Trophoblast cell (in vitro differentiated cells and primary cell): Measurements from ENCODE around the gene ADGRB3. TPM values are rescaled to one million over a fixed set of nuclear protein-coding genes. Genes with fewer than 3 reads are reported as not detected.

Experiments
- DNase-seq, 2 donors: peaks; one replicate each; pipeline ENCODE4 v3.0.0-alpha.2; 2016
- H2AFZ ChIP-seq: 2 replicates; pipeline ENCODE4 v1.6.1; 2013; ENCODE audit warnings: low read length, moderate library complexity, mild to moderate bottlenecking; ENCODE audit not compliant: insufficient read depth, poor library complexity
- H2AK5ac ChIP-seq: 2 replicates; pipeline ENCODE4 v1.6.1; 2013; ENCODE audit warnings: mild to moderate bottlenecking, low read length
- H2BK120ac ChIP-seq: 2 replicates; pipeline ENCODE4 v1.6.1; 2013; ENCODE audit warnings: low read length, mild to moderate bottlenecking, moderate library complexity; ENCODE audit not compliant: insufficient read depth, poor library complexity
- H2BK12ac ChIP-seq: 2 replicates; pipeline ENCODE4 v1.6.1; 2013; ENCODE audit warnings: mild to moderate bottlenecking, low read length, moderate library complexity
- H2BK5ac ChIP-seq: 2 replicates; pipeline ENCODE4 v1.6.1; 2013; ENCODE audit warnings: low read length, low read depth, moderate library complexity, mild to moderate bottlenecking; ENCODE audit not compliant: poor library complexity
- H3K14ac ChIP-seq: 2 replicates; pipeline ENCODE4 v1.6.1; 2013; ENCODE audit warnings: mild to moderate bottlenecking, low read length
- H3K18ac ChIP-seq: 2 replicates; pipeline ENCODE4 v1.6.1; 2013; ENCODE audit warnings: mild to moderate bottlenecking, low read length
- H3K23ac ChIP-seq: 2 replicates; pipeline ENCODE4 v1.6.1; 2013; ENCODE audit warnings: low read length
- H3K27ac ChIP-seq: 2 replicates; pipeline ENCODE4 v1.5.1; 2013; ENCODE audit warnings: low read depth, mild to moderate bottlenecking, inconsistent platforms, low read length, moderate library complexity
- H3K27me3 ChIP-seq: 2 replicates; pipeline ENCODE4 v1.6.1; 2013; ENCODE audit warnings: inconsistent platforms, mild to moderate bottlenecking, low read length, moderate library complexity; ENCODE audit not compliant: insufficient read depth
- H3K36me3 ChIP-seq, 2 experiments: 1 replicate in 1 of 2; 2 replicates in 1 of 2; pipeline ENCODE4 v1.6.1; 2013; ENCODE audit warnings: low read length in 2 of 2, mild to moderate bottlenecking in 2 of 2, moderate library complexity in 1 of 2; ENCODE audit not compliant: insufficient read depth in 2 of 2, control insufficient read depth in 1 of 2
- H3K4ac ChIP-seq: 2 replicates; pipeline ENCODE4 v1.6.1; 2013; ENCODE audit warnings: low read depth, mild to moderate bottlenecking, low read length, moderate library complexity
- H3K4me1 ChIP-seq, 2 experiments: 1 replicate in 1 of 2; 2 replicates in 1 of 2; pipeline ENCODE4 v1.6.1; 2013; ENCODE audit warnings: low read length in 2 of 2, mild to moderate bottlenecking in 2 of 2, moderate library complexity in 1 of 2; ENCODE audit not compliant: insufficient read depth in 2 of 2, control insufficient read depth in 1 of 2
- H3K4me2 ChIP-seq: 2 replicates; pipeline ENCODE4 v1.6.1; 2013; ENCODE audit warnings: inconsistent platforms, mild to moderate bottlenecking, low read length, moderate library complexity
- H3K4me3 ChIP-seq: 2 replicates; pipeline ENCODE4 v1.5.1; 2013; ENCODE audit warnings: mild to moderate bottlenecking, low read depth, low read length, inconsistent platforms
- H3K79me1 ChIP-seq: one replicate; pipeline ENCODE4 v1.6.1; 2013; ENCODE audit warnings: low read length
- H3K79me2 ChIP-seq: 2 replicates; pipeline ENCODE4 v1.6.1; 2013; ENCODE audit warnings: low read length, mild to moderate bottlenecking; ENCODE audit not compliant: control insufficient read depth, insufficient read depth, poor library complexity
- H3K9ac ChIP-seq: 2 replicates; pipeline ENCODE4 v1.6.1; 2013; ENCODE audit warnings: mild to moderate bottlenecking, low read length
- H3K9me3 ChIP-seq: 2 replicates; pipeline ENCODE4 v1.6.1; 2013; ENCODE audit warnings: low read depth, mild to moderate bottlenecking, control low read depth, inconsistent platforms, low read length; ENCODE audit not compliant: insufficient read depth
- H4K12ac ChIP-seq: 2 replicates; pipeline ENCODE4 v1.6.1; 2013; ENCODE audit warnings: low read depth, mild to moderate bottlenecking, low read length, moderate library complexity
- H4K8ac ChIP-seq: 2 replicates; pipeline ENCODE4 v1.6.1; 2013; ENCODE audit warnings: low read depth, mild to moderate bottlenecking, low read length, moderate library complexity
- H4K91ac ChIP-seq: one replicate; pipeline ENCODE4 v1.6.1; 2013; ENCODE audit warnings: low read depth, mild to moderate bottlenecking, low read length, moderate library complexity
- WGBS: extraction: QIAGEN DNeasy Blood & Tissue Kit; methylation state at CpG from one replicate; pipeline ENCODE4 v1.1.7; 2013; ENCODE audit warnings: missing lambda C conversion rate; ENCODE audit not compliant: insufficient read length, insufficient coverage; ENCODE audit errors: extremely low coverage; 5-methylcytosine and 5-hydroxymethylcytosine counted together
- polyA plus RNA-seq: library from polyadenylated mRNA; stranded (reverse); fragments of 200-250 nt; gene quantifications from 2 replicates; pipeline ENCODE4 v1.2.3, GENCODE V29; 2013

ADGRB3 gene
- 0.01 and 0.03 TPM in 2 replicates for polyA plus RNA-seq

GRCh38 chr6:68634726-68635411, at the start of gene ADGRB3:
TSS of gene ADGRB3 (plus strand) at chr6:68635282. CDS start at chr6:68638676, 3,394 bp downstream.
- no peak within 1 kb of the TSS for H2AK5ac ChIP-seq
- no peaks in the 10 kb centered on the region for H3K9me3 ChIP-seq
- DNase-seq, result peak; percentile 15 to 35
- no CpG with 5 or more reads among the region's 79 CpGs for WGBS
- no peaks in the 10 kb centered on the region for H3K36me3 ChIP-seq
- no peak within 1 kb of the TSS for H2BK12ac ChIP-seq
- H3K79me1 ChIP-seq, result no peaks in the 10 kb centered on the region
- H3K4ac ChIP-seq, result no peak within 1 kb of the TSS
- no peak within 1 kb of the TSS for H3K18ac ChIP-seq
- no peak within 1 kb of the TSS for H4K91ac ChIP-seq
- H2BK5ac ChIP-seq, result no peak within 1 kb of the TSS
- H2AFZ ChIP-seq, result peak within 1 kb of the TSS; percentile 64
- H4K8ac ChIP-seq, result peak within 1 kb of the TSS; percentile 48
- H3K27me3 ChIP-seq, result peaks cover 11% of the 10 kb centered on the region
- H3K4me3 ChIP-seq, result peak within 1 kb of the TSS; percentile 75
- no peak within 1 kb of the TSS for H3K27ac ChIP-seq
- peaks cover 0 to 2% of the 10 kb centered on the region in 2 experiments for H3K4me1 ChIP-seq
- H3K14ac ChIP-seq, result no peak within 1 kb of the TSS
- no peak within 1 kb of the TSS for H3K9ac ChIP-seq
- peak within 1 kb of the TSS; percentile 98 for H3K4me2 ChIP-seq
- H3K79me2 ChIP-seq, result no peaks in the 10 kb centered on the region
- H2BK120ac ChIP-seq, result no peak within 1 kb of the TSS
- H4K12ac ChIP-seq, result no peak within 1 kb of the TSS
- H3K23ac ChIP-seq, result no peak within 1 kb of the TSS

- Histone ChIP-seq H3K4me3 (no peak overlapping the region), H4K12ac (no peak overlapping the region), H3K4ac (no peak overlapping the region), H3K23ac (no peak overlapping the region), H3K36me3 (no peaks in the 10 kb centered on the region), H3K4me2 (no peak overlapping the region), H2BK5ac (no peak overlapping the region), H3K9ac (no peak overlapping the region), H3K79me2 (no peaks in the 10 kb centered on the region), H3K79me1 (no peaks in the 10 kb centered on the region), H2BK12ac (no peak overlapping the region), H3K18ac (no peak overlapping the region), H2AK5ac (no peak overlapping the region), H3K4me1 (no peaks in the 10 kb centered on the region), H3K14ac (no peak overlapping the region), H4K91ac (no peak overlapping the region), H3K27me3 (no peaks in the 10 kb centered on the region), H3K27ac (no peak overlapping the region), H2BK120ac (no peak overlapping the region), H4K8ac (no peak overlapping the region), H2AFZ (no peak overlapping the region), H3K9me3 (peaks cover 1% of the 10 kb centered on the region)
- DNase-seq, result no peak
- no CpG with 5 or more reads among the region's 1 CpG for WGBS
Observed at GRCh38 chr6:68593558-68593957, 41.5 kb upstream of the ADGRB3 start.

GRCh38 chr6:68597642-68598041, 37.4 kb upstream of the ADGRB3 start:
- no peak overlapping the region for H3K23ac ChIP-seq
- H3K27me3 ChIP-seq, result no peaks in the 10 kb centered on the region
- WGBS, result no CpG with 5 or more reads among the region's 3 CpGs
- no peak overlapping the region for H3K4me2 ChIP-seq
- H3K79me2 ChIP-seq, result no peaks in the 10 kb centered on the region
- DNase-seq, result no peak
- no peak overlapping the region for H4K91ac ChIP-seq
- H2BK12ac ChIP-seq, result no peak overlapping the region
- H3K4me3 ChIP-seq, result no peak overlapping the region
- no peak overlapping the region for H3K4ac ChIP-seq
- no peak overlapping the region for H4K12ac ChIP-seq
- H2AK5ac ChIP-seq, result no peak overlapping the region
- H3K9me3 ChIP-seq, result no peaks in the 10 kb centered on the region
- H3K18ac ChIP-seq, result no peak overlapping the region
- no peak overlapping the region for H3K14ac ChIP-seq
- no peak overlapping the region for H2BK5ac ChIP-seq
- no peaks in the 10 kb centered on the region for H3K36me3 ChIP-seq
- H4K8ac ChIP-seq, result no peak overlapping the region
- no peak overlapping the region for H2BK120ac ChIP-seq
- no peak overlapping the region for H3K27ac ChIP-seq
- no peaks in the 10 kb centered on the region for H3K4me1 ChIP-seq
- H3K9ac ChIP-seq, result no peak overlapping the region
- H3K79me1 ChIP-seq, result no peaks in the 10 kb centered on the region
- no peak overlapping the region for H2AFZ ChIP-seq

- no peak overlapping the region for H3K14ac ChIP-seq
- no peaks in the 10 kb centered on the region for H3K79me1 ChIP-seq
- H3K4me3 ChIP-seq, result no peak overlapping the region
- no peaks in the 10 kb centered on the region for H3K27me3 ChIP-seq
- H3K79me2 ChIP-seq, result no peaks in the 10 kb centered on the region
- no peak for DNase-seq
- no peak overlapping the region for H3K23ac ChIP-seq
- no peak overlapping the region for H2BK12ac ChIP-seq
- H3K9ac ChIP-seq, result no peak overlapping the region
- no peak overlapping the region for H2AFZ ChIP-seq
- no peak overlapping the region for H3K4me2 ChIP-seq
- no peak overlapping the region for H3K4ac ChIP-seq
- H3K27ac ChIP-seq, result no peak overlapping the region
- H4K91ac ChIP-seq, result no peak overlapping the region
- no peaks in the 10 kb centered on the region for H3K36me3 ChIP-seq
- no peak overlapping the region for H3K18ac ChIP-seq
- H4K12ac ChIP-seq, result no peak overlapping the region
- H2BK5ac ChIP-seq, result no peak overlapping the region
- no peak overlapping the region for H2AK5ac ChIP-seq
- no peaks in the 10 kb centered on the region for H3K4me1 ChIP-seq
- H2BK120ac ChIP-seq, result no peak overlapping the region
- no peak overlapping the region for H4K8ac ChIP-seq
- H3K9me3 ChIP-seq, result no peaks in the 10 kb centered on the region
Observed at GRCh38 chr6:68615938-68616337, 19.1 kb upstream of the ADGRB3 start.
